ENCODE results near the gene DNMT3A. TPM values are rescaled to one million over a fixed set of nuclear protein-coding genes. Genes with fewer than 3 reads are reported as not detected.
A peak's percentile ranks its signal among the peaks of the same experiment; 100 is the strongest.

Gene DNMT3A
- total RNA-seq, 1 experiment from 2014 or later: 4.3 TPM

GRCh38 chr2:25241452-25241851, 100.3 kb downstream of the DNMT3A start:
- DNase-seq (ENCODE audit: low read depth): no peak

- no peak for DNase-seq (ENCODE audit: low read depth)
These were observed 101.1 kb downstream of the DNMT3A start for GRCh38 chr2:25240636-25241035.

DNA sequence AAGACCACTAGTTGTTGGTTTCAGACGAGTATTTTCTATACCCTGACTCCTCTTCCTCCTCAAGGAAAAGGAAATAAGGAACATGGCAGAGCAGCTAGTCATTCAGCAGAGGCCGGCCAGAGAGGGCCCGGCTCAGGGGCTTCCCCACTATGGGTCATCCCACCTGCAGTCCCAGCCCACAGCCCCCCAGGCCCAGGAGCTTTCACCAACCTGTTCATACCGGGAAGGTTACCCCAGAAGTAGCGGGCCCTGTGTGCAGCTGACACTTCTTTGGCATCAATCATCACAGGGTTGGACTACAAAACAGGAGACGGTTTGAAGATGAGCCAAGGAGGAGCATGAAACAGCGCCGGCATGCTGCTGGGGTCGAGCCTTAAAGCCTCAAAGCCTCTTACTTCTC, 102.8 kb downstream of the DNMT3A start:
- no peak for DNase-seq (ENCODE audit: low read depth)

DNA sequence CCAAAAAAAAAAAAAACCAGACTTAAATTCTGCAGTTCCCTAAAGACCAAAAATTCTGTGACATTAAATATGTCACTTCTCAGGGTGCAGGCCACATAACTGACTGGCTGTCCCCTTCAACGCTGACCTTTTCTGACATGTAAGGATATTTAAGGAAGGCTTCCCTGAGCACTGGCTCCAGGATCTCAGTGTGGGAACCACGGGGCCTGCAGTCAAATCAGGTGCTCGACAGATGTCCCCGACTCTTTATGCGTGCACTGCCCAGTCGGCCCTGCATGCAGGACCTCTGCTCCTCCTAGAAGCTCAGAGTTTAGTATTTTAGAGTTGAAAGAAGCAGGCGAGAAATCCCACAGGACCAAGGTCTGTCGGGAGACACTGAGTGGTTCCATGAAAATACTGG, 104.0 kb downstream of the DNMT3A start:
- no peak for DNase-seq (ENCODE audit: low read depth)

DNA sequence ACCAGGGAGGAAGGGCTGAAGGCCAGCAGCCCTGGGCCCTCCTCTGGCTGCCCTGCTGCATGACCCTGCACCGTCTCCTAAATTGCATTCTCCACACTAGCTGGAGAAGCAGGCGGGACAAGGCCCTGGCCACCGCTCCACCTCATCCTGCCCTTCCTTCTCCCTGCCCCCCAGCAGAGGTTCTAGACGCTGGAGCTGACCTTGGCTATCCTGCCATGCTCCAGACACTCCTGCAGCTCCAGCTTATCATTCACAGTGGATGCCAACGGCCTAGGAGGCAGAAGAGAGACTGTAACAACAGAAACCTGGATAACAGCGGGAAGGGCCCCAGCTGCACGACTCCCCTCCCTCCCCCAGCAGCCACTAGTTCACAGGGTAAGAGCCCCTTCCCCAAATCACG, 105.0 kb downstream of the DNMT3A start:
- no peak for DNase-seq (ENCODE audit: low read depth)

GRCh38 chr2:25234738-25235137, 107.0 kb downstream of the DNMT3A start:
- DNase-seq (ENCODE audit: low read depth): no peak

DNA sequence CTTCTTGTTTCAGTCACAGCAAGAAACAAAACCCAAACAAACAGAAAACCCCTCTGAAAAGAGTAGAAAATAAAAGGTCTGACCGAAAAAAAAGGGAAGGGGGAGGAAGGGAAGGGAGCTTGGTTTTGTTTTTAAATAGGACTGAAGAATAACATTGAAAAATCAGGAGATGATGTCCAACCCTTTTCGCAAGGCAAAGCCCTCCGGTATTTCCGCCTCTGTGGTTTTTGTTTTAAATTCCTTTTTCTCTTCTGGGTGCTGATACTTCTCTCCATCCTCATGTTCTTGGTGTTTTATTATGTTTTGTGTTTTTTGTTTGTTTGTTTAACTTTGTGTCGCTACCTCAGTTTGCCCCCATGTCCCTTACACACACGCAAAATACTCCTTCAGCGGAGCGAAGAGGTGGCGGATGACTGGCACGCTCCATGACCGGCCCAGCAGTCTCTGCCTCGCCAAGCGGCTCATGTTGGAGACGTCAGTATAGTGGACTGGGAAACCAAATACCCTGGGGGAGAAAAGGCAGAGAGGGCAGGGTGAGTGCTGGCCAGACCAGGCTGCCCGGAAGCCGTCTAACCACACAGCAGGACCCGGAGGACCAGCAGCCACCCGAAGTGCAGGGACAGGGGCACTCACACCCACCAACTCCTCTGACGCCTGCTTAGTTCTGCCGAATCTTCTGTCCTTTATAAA, 107.7 kb downstream of the DNMT3A start:
- no peak for DNase-seq (ENCODE audit: low read depth)

GRCh38 chr2:25232248-25232825, 109.4 kb downstream of the DNMT3A start:
- DNase-seq (ENCODE audit: low read depth): no peak

- no peak for DNase-seq (ENCODE audit: low read depth)
These were observed 110.8 kb downstream of the DNMT3A start for GRCh38 chr2:25230948-25231311.

GRCh38 chr2:25230198-25230947, 111.4 kb downstream of the DNMT3A start:
- no peak for DNase-seq (ENCODE audit: low read depth)

- no peak for DNase-seq (ENCODE audit: low read depth)
These were observed 112.2 kb downstream of the DNMT3A start for GRCh38 chr2:25229279-25230197.

GRCh38 chr2:25228848-25229278, 112.9 kb downstream of the DNMT3A start:
- DNase-seq (ENCODE audit: low read depth): peak; percentile 68

DNA sequence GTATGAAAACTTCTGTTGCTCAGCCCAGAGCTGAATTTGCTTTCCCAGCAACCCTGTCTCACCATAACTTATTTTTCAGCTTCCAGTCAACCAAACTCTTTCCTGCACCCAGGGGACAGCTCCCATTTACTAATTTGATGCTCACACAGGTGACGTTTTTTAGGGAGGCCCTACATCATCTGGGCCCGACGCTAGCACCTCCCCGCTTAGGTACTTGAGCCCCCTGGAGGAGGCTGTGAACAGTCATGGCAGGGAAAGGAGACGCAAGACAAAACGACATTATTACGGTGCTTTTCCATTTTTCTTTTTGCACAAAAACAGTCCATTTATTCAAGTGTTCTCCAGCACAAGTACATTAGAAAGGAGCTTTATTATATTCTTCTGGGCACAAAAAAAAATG, 114.1 kb downstream of the DNMT3A start:
- no peak for DNase-seq (ENCODE audit: low read depth)

DNA sequence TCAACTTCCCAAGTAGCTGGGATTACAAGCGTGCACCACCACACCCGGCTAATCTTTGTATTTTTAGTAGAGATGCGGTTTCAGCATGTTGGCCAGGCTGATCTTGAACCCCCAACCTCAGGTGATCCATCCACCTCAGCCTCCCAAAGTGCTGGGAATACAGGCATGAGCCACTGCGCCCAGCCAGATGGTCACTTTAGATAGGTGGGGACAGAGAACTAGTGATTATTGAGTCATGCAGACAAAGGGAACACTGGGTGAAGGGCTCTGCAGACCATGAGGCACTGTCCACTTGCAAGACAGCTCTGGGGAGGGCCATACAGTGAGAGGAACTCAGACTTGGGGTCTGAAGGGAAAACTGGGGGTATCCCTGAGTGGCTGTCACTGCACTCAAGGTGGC, 114.9 kb downstream of the DNMT3A start:
- no peak for DNase-seq (ENCODE audit: low read depth)

DNA sequence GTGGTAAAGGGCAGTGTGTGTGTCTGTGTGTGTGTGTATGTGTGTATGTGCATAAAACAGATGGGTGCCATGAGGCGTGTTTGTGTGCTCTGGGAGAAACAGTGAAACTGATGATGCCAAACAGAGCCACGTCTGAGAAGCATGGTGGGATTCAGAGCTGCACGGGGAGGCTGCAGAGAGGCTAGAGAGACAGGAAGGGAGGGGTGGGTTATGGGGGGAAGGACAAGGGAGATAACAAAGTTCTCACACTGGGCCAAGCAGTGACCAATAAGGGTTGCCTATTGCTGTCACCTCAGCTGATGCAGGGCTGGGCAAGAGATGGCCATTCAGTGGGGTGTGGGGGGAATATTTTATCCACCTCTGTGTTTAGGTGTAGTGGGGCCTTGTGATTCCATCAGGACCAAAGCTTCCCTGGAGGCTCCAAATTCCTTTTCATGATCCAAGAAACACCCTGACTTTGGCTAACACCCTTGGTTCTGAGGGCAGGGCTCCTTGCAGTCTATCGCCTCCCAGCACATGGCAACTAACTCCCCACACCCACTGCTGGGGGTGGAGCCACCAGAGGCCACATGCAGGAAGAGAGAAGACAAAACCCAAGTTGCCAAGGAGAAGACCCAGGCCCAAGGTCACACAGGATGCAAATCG, 119.1 kb downstream of the DNMT3A start:
- no peak for DNase-seq (ENCODE audit: low read depth)

- no peak for DNase-seq (ENCODE audit: low read depth)
These were observed 120.1 kb downstream of the DNMT3A start for GRCh38 chr2:25221579-25221978.

DNA sequence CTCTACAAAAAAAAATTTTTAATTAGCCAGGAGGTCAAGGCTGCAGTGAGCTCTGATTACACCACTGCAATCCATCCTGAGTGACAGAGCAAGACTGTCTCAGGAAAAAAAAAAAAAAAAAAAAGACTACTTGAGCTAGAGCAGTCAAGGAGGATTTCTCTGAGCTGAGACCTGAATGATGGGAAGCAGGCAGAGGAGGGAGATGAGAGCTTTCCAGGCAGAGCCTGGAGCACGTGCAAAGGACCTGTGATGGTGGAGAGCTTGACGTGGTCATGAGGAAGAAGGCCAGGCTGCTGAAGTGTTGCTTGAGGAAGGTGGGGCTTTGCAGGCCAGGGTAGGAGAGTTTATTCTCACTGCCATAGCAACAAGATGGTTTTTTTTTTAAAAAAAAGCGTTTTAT, 121.4 kb downstream of the DNMT3A start:
- DNase-seq (ENCODE audit: low read depth): no peak

- no peak for DNase-seq (ENCODE audit: low read depth)
These were observed 122.1 kb downstream of the DNMT3A start for GRCh38 chr2:25219621-25220020.

- no peak for DNase-seq (ENCODE audit: low read depth)
These were observed 123.6 kb downstream of the DNMT3A start for GRCh38 chr2:25218100-25218499.

GRCh38 chr2:25215948-25216679, 125.6 kb downstream of the DNMT3A start:
- DNase-seq (ENCODE audit: low read depth): no peak

Data from HT1080 (cell line).